ENCODE measurements around the gene GPER1. TPM values are rescaled to one million over a fixed set of nuclear protein-coding genes. Genes with fewer than 3 reads are reported as not detected.

Gene GPER1
- total RNA-seq, 1 experiment from 2014 or later: 0.63 TPM

GRCh38 chr7:1086588-1087464 lies 1.1 kb upstream of the GPER1 start:
- peak; percentile 57 for DNase-seq (ENCODE audit: low read depth)

- DNase-seq (ENCODE audit: low read depth): no peak
Observed at GRCh38 chr7:1087465-1087814, 473 bp upstream of the GPER1 start.

GRCh38 chr7:1090236-1090635 lies 2.3 kb downstream of the GPER1 start:
- no peak for DNase-seq (ENCODE audit: low read depth)

GRCh38 chr7:1090686-1091643 lies 3.1 kb downstream of the GPER1 start:
- no peak for DNase-seq (ENCODE audit: low read depth)

GRCh38 chr7:1091644-1092027 lies 3.7 kb downstream of the GPER1 start:
- no peak for DNase-seq (ENCODE audit: low read depth)

GRCh38 chr7:1092161-1092632 lies 4.3 kb downstream of the GPER1 start:
- DNase-seq (ENCODE audit: low read depth): no peak

GRCh38 chr7:1092806-1093501 lies 5.0 kb downstream of the GPER1 start:
- no peak for DNase-seq (ENCODE audit: low read depth)

GRCh38 chr7:1093502-1093843 lies 5.6 kb downstream of the GPER1 start:
- no peak for DNase-seq (ENCODE audit: low read depth)

- DNase-seq (ENCODE audit: low read depth): no peak
Observed at GRCh38 chr7:1093916-1094508, 6.1 kb downstream of the GPER1 start.

GRCh38 chr7:1094870-1095269 lies 7.0 kb downstream of the GPER1 start:
- DNase-seq (ENCODE audit: low read depth): no peak

GRCh38 chr7:1095621-1096155 lies 7.8 kb downstream of the GPER1 start:
- DNase-seq (ENCODE audit: low read depth): no peak

GRCh38 chr7:1096156-1097119 lies 8.5 kb downstream of the GPER1 start:
- DNase-seq (ENCODE audit: low read depth): no peak

GRCh38 chr7:1097120-1097504 lies 9.2 kb downstream of the GPER1 start:
- DNase-seq (ENCODE audit: low read depth): no peak

GRCh38 chr7:1098243-1099153 lies 10.6 kb downstream of the GPER1 start:
- DNase-seq (ENCODE audit: low read depth): no peak

GRCh38 chr7:1099154-1099542 lies 11.2 kb downstream of the GPER1 start:
- DNase-seq (ENCODE audit: low read depth): no peak

- no peak for DNase-seq (ENCODE audit: low read depth)
Observed at GRCh38 chr7:1099637-1100036, 11.7 kb downstream of the GPER1 start.

GRCh38 chr7:1100386-1100785 lies 12.5 kb downstream of the GPER1 start:
- DNase-seq (ENCODE audit: low read depth): no peak

- no peak for DNase-seq (ENCODE audit: low read depth)
Observed at GRCh38 chr7:1100834-1101562, 13.1 kb downstream of the GPER1 start.
